ENCODE measurements around the gene DSCAML1.

DNA sequence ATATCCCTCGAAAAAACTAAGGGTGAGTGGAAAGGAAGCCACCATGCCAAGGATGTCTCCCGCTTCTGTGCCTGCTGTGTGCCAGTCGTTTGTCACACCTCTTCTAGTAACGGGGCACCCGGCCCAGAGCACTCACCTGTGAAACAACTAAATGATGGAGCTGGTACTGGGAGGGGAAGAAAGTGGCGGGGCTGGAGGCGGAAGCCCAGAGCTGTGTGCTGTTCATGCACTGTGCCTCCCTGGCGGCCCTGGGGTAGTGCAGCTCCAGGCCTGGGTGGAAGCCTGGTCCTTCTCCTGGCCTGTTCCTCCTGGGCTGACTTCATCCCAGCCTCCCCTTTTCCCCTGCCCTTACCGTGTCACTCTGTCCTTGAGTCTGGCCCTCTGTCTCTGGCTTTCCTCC, 339.2 kb downstream of the DSCAML1 start:
- TF ChIP-seq ARNT (IDR thresholded peaks at IDR 0.05) (no peak), SP1 (IDR thresholded peaks at IDR 0.05) (no peak), LEF1 (IDR thresholded peaks at IDR 0.05; ENCODE audit: borderline replicate concordance) (no peak), FOXA1 (IDR thresholded peaks at IDR 0.05) (no peak), ELF4 (IDR thresholded peaks at IDR 0.05) (no peak)
- TF ChIP-seq, protein P1, sequence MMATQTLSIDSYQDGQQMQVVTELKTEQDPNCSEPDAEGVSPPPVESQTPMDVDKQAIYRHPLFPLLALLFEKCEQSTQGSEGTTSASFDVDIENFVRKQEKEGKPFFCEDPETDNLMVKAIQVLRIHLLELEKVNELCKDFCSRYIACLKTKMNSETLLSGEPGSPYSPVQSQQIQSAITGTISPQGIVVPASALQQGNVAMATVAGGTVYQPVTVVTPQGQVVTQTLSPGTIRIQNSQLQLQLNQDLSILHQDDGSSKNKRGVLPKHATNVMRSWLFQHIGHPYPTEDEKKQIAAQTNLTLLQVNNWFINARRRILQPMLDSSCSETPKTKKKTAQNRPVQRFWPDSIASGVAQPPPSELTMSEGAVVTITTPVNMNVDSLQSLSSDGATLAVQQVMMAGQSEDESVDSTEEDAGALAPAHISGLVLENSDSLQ (IDR thresholded peaks at IDR 0.05), result no peak
